Measurements from ENCODE around the gene ING2.

ING2 gene

DNA sequence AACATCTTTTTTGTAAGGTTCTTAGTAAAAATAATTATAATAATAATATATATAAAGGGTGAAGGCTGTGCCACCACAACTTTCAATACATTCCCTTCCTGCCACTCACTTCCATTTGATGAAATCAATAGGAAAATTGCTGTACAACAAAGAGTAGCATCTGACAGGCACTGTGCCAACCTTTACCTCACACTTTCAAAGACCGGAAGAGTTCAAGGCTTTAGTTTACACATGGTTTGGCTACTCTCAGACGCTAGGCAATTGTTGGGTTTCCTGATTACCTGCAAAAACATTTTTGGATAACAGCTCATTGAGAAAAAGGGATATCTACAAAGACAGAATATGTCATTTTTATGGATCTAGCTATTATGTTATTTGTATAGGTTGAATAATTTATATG lies 5.5 kb upstream of the ING2 start:
- Histone ChIP-seq H3K36me3 (ENCODE audit: control insufficient read depth in 2 of 2, insufficient read depth in 2 of 2, low read length in 2 of 2) (no peaks in the 10 kb centered on the region), H3K27me3 (ENCODE audit: control insufficient read depth in 2 of 2, insufficient read depth in 2 of 2, low read length in 2 of 2) (no peaks in the 10 kb centered on the region), H3K27ac (ENCODE audit: low read depth in 2 of 2, low read length in 2 of 2) (no peak overlapping the region), H3K9ac (ENCODE audit: low read depth in 1 of 2, low read length in 2 of 2) (no peak overlapping the region), H3K9me3 (ENCODE audit: control insufficient read depth in 2 of 2, low read length in 2 of 2) (no peaks in the 10 kb centered on the region), H3K4me3 (ENCODE audit: low read length in 2 of 2) (no peak overlapping the region), H3K4me1 (ENCODE audit: control insufficient read depth in 2 of 2, insufficient read depth in 2 of 2, low read length in 2 of 2) (peaks cover 2 to 5% of the 10 kb centered on the region in 2 donors)

DNA sequence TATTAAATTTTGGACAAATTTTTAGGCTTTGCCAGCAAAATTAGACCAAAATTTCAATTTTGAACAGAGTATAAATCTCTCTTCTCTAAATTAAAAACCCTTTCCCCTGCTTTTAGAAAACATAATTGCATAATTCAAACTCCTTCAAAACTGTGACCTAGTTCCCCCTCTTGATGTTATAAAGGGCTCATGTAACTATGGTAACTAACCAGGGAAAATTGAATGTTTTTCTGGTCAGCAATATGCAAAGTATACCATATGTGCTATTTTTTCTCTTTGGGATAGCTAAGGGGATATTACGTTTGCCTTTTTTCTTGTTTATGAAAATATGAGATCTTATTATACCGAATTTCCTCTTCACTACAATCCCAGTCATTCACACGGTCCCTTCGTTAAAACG lies 5.1 kb upstream of the ING2 start:
- H3K4me3 ChIP-seq (ENCODE audit: low read length in 2 of 2) = no peak overlapping the region
- no peak overlapping the region for H3K27ac ChIP-seq (ENCODE audit: low read depth in 2 of 2, low read length in 2 of 2)
- H3K9ac ChIP-seq (ENCODE audit: low read depth in 1 of 2, low read length in 2 of 2) = no peak overlapping the region
- peaks cover 2 to 5% of the 10 kb centered on the region in 2 donors for H3K4me1 ChIP-seq (ENCODE audit: control insufficient read depth in 2 of 2, insufficient read depth in 2 of 2, low read length in 2 of 2)
- no peaks in the 10 kb centered on the region for H3K27me3 ChIP-seq (ENCODE audit: control insufficient read depth in 2 of 2, insufficient read depth in 2 of 2, low read length in 2 of 2)
- no peaks in the 10 kb centered on the region for H3K9me3 ChIP-seq (ENCODE audit: control insufficient read depth in 2 of 2, low read length in 2 of 2)
- no peaks in the 10 kb centered on the region for H3K36me3 ChIP-seq (ENCODE audit: control insufficient read depth in 2 of 2, insufficient read depth in 2 of 2, low read length in 2 of 2)

DNA sequence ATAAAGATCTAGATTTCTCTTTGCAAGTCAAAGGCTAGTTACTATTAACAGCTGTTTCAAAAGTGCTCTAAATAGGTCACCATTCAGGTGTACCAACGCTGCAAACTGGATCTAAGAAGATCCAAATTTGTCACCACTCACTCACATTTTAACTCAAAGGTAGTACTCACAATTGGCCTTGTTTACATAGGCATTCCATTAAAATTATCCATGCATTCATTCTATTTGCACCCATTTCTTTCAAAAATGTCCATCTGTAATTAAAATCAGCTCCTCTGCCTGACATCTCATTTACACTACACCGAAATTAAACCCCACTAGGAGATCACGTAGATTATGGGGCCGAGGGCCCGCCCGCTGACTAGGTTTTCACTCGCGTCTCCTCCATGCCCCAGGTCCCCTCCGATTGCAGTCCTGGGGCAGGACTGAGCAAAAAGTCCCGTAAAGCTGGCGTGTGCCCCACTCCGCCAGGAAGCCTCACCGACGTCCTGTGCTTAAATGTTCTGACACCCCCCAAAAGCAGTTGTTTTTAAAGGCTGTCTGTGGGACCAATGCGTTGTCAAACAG lies 1.3 kb upstream of the ING2 start:
- Histone ChIP-seq H3K9me3 (ENCODE audit: control insufficient read depth in 2 of 2, low read length in 2 of 2) (no peaks in the 10 kb centered on the region), H3K9ac (ENCODE audit: low read depth in 1 of 2, low read length in 2 of 2) (peak overlapping the region; percentile 95), H3K36me3 (ENCODE audit: control insufficient read depth in 2 of 2, insufficient read depth in 2 of 2, low read length in 2 of 2) (no peaks in the 10 kb centered on the region), H3K27ac (ENCODE audit: low read depth in 2 of 2, low read length in 2 of 2) (peak overlapping the region; percentile 92 to 99), H3K27me3 (ENCODE audit: control insufficient read depth in 2 of 2, insufficient read depth in 2 of 2, low read length in 2 of 2) (no peaks in the 10 kb centered on the region), H3K4me1 (ENCODE audit: control insufficient read depth in 2 of 2, insufficient read depth in 2 of 2, low read length in 2 of 2) (peaks cover 7 to 10% of the 10 kb centered on the region in 2 donors), H3K4me3 (ENCODE audit: low read length in 2 of 2) (peak overlapping the region; percentile 95 to 98)

DNA sequence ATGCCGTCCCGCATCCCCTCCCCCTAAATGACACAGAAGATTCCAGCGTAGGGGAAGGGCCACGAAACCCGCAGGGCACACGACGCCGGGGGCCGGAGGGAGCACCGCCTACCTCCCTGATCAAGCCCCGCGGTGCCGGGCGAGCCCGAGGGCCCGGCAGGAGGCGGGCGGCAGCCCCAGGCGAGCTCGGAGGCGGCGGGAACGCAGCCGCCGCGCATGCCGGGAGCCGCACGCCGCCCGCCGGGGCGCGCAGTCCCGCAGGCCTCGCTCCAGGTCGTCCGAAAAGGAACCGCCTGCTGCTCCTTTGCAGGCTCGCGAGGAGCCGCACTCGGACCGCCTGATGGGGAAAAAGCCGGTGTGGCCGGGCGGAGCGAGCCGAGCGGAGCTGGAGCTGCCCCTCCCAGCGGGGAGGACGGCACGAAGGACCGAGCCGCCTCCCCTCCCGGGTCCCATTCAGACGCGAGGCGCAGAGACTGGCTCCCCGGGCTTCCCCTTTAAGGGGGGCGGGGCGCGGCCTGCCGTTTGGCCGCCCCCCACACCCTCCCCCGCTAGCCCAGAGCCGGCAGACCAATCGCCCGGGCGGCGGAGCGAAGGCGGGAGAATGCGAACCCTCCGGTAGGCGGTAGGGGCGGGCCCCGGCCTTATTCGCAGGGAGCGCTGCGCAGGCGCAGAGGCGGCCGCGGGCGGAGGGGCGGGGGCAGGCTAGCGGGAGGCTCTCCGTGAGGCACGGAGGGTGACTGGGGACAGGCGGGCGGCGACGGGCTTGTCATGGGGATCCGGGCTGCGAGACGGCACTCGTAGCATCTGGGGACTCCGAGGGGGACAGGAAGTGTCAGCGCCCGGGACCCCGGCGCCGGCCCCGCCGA lies 561 bp upstream of the ING2 start:
- H3K36me3 ChIP-seq (ENCODE audit: control insufficient read depth in 2 of 2, insufficient read depth in 2 of 2, low read length in 2 of 2) = no peaks in the 10 kb centered on the region
- peaks cover 7 to 10% of the 10 kb centered on the region in 2 donors for H3K4me1 ChIP-seq (ENCODE audit: control insufficient read depth in 2 of 2, insufficient read depth in 2 of 2, low read length in 2 of 2)
- H3K4me3 ChIP-seq (ENCODE audit: low read length in 2 of 2) = peak overlapping the region; percentile 98
- H3K27me3 ChIP-seq (ENCODE audit: control insufficient read depth in 2 of 2, insufficient read depth in 2 of 2, low read length in 2 of 2) = no peaks in the 10 kb centered on the region
- H3K27ac ChIP-seq (ENCODE audit: low read depth in 2 of 2, low read length in 2 of 2) = peak overlapping the region; percentile 99
- H3K9ac ChIP-seq (ENCODE audit: low read depth in 1 of 2, low read length in 2 of 2) = peak overlapping the region; percentile 95
- H3K9me3 ChIP-seq (ENCODE audit: control insufficient read depth in 2 of 2, low read length in 2 of 2) = no peaks in the 10 kb centered on the region

DNA sequence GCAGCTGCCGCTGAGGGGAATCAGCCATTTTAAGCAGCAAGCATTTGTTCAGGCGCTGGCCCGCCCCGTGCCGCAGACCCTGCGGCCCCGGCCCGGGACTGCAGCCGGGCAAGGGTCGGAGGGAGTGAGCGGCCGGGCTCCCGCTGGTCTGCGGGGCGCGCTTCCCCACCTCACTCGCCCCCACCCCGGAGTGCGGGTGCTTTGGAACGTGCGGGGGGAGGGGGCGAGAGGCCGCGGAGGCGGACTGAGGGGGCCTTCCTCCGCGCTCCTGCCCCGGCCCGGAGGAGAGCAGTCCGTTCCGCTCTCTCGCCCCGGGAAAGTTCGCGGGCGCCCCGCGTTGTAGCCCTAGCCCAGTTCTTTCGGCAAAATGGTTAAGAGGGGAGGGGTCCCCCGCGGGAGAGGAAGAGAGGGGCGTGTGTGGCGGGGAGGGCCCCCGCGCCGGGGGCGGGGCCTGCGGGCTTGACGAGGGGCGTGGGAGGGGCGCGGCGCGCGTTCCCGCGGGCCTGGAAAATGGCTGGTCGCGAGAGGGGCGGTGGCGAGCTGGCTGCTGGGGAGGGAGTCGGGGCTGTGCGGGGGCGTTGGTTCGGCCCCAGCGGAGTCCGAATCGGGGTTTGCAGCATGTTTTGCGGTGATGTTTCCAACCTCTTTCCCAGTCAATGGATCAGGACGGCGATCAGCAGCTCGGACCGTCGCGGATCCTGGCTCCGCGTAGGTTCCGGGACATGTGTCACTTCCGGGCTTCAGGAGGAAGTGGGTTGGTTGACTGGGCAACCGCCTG lies 942 bp downstream of the ING2 start:
- peaks cover 7 to 10% of the 10 kb centered on the region in 2 donors for H3K4me1 ChIP-seq (ENCODE audit: control insufficient read depth in 2 of 2, insufficient read depth in 2 of 2, low read length in 2 of 2)
- H3K9me3 ChIP-seq (ENCODE audit: control insufficient read depth in 2 of 2, low read length in 2 of 2) = no peaks in the 10 kb centered on the region
- no peaks in the 10 kb centered on the region for H3K27me3 ChIP-seq (ENCODE audit: control insufficient read depth in 2 of 2, insufficient read depth in 2 of 2, low read length in 2 of 2)
- H3K27ac ChIP-seq (ENCODE audit: low read depth in 2 of 2, low read length in 2 of 2) = peak overlapping the region; percentile 99
- H3K4me3 ChIP-seq (ENCODE audit: low read length in 2 of 2) = peak overlapping the region; percentile 98
- H3K36me3 ChIP-seq (ENCODE audit: control insufficient read depth in 2 of 2, insufficient read depth in 2 of 2, low read length in 2 of 2) = peaks cover 6 to 7% of the 10 kb centered on the region in 2 donors
- H3K9ac ChIP-seq (ENCODE audit: low read depth in 1 of 2, low read length in 2 of 2) = peak overlapping the region; percentile 94 to 95

DNA sequence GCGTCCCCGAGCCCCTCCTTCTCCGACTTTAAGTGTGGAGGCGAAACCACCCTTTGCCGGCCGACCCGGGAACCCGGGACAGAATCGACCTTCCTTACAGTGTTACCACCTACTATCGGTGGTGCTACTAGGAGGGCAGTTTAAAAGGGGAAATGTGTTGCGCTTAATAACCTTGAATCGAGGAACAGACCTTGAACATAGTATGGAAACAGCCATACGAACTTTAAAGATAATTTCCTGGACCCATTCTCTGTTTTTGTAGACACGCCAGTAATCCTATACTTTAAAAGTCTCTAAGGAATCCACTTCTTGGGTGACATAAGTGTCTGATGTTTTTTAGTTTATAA lies 1.5 kb downstream of the ING2 start:
- Histone ChIP-seq H3K9ac (ENCODE audit: low read depth in 1 of 2, low read length in 2 of 2) (peak overlapping the region; percentile 94 to 95), H3K27me3 (ENCODE audit: control insufficient read depth in 2 of 2, insufficient read depth in 2 of 2, low read length in 2 of 2) (no peaks in the 10 kb centered on the region), H3K4me3 (ENCODE audit: low read length in 2 of 2) (peak overlapping the region; percentile 98), H3K4me1 (ENCODE audit: control insufficient read depth in 2 of 2, insufficient read depth in 2 of 2, low read length in 2 of 2) (peaks cover 7 to 10% of the 10 kb centered on the region in 2 donors), H3K9me3 (ENCODE audit: control insufficient read depth in 2 of 2, low read length in 2 of 2) (no peaks in the 10 kb centered on the region), H3K36me3 (ENCODE audit: control insufficient read depth in 2 of 2, insufficient read depth in 2 of 2, low read length in 2 of 2) (peaks cover 9 to 11% of the 10 kb centered on the region in 2 donors), H3K27ac (ENCODE audit: low read depth in 2 of 2, low read length in 2 of 2) (peak overlapping the region; percentile 99)

DNA sequence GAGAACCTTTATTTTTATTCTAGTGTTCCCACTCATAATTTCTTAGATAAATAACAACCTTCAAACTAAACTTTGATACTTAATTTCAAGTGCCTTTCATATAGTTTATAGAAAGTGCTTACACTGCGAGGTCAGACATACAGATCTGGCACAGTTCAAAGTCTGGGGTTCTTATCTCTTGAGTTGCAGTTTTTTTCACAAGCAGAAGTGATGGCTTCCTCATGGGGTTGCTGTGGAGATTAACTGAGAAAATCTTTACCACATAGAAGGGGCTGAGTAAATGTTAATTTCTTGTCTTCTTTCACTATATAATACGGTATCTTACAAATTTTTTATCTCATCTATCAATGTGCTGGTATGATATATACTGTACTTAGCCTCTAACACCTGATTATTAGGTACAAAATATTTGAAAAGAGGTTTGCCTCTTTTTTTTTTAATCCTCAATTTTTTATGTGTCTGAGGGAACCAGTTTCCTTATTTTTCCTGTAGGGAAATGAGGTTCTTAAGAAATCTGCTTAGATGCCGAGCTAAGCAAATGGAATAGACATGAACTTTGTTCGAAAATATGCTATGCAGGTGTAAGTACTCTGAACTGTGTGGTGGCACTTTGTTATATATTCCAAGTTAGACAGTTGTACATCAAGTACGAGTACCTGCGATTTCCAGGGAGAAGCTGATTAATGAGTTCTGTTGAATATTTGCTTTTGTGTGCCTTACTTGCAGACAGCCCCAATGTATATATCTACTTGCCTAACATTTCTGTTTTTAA lies 3.3 kb downstream of the ING2 start:
- no peak overlapping the region for H3K4me3 ChIP-seq (ENCODE audit: low read length in 2 of 2)
- peaks cover 12 to 14% of the 10 kb centered on the region in 2 donors for H3K36me3 ChIP-seq (ENCODE audit: control insufficient read depth in 2 of 2, insufficient read depth in 2 of 2, low read length in 2 of 2)
- no peaks in the 10 kb centered on the region for H3K27me3 ChIP-seq (ENCODE audit: control insufficient read depth in 2 of 2, insufficient read depth in 2 of 2, low read length in 2 of 2)
- H3K4me1 ChIP-seq (ENCODE audit: control insufficient read depth in 2 of 2, insufficient read depth in 2 of 2, low read length in 2 of 2) = peaks cover 7% of the 10 kb centered on the region in 2 donors
- no peak overlapping the region for H3K27ac ChIP-seq (ENCODE audit: low read depth in 2 of 2, low read length in 2 of 2)
- H3K9me3 ChIP-seq (ENCODE audit: control insufficient read depth in 2 of 2, low read length in 2 of 2) = no peaks in the 10 kb centered on the region
- no peak overlapping the region for H3K9ac ChIP-seq (ENCODE audit: low read depth in 1 of 2, low read length in 2 of 2)

DNA sequence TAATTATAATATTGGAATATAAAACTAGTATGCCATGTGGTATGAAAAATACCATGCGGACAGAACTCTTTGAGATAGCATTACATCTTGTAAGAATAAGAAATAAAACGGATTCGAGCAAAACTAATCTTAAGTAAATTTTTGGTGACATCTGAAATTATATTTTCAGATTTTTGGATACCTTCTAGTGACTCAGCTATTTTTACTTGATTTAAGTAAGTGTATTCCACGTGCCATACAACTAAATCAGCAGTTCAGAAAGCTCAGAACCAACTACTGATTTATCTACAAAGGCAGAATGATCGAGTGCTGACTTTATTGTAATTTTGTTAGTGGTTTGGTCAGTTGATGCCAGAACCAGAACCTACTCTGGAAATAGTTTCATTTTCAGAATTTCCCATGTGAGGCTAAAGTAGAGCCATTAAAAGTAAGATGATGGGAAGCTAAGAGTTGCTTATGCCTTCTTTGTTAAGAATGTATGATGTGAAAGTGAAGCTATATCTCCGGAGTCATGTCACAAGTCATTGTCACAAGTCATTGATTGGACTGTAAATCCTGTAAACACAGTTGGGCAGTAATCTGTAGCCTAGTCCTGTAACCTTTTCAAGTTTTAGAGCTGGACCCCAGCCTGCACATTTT lies 4.0 kb downstream of the ING2 start:
- Histone ChIP-seq H3K9ac (ENCODE audit: low read depth in 1 of 2, low read length in 2 of 2) (no peak overlapping the region), H3K9me3 (ENCODE audit: control insufficient read depth in 2 of 2, low read length in 2 of 2) (no peaks in the 10 kb centered on the region), H3K27ac (ENCODE audit: low read depth in 2 of 2, low read length in 2 of 2) (no peak overlapping the region), H3K36me3 (ENCODE audit: control insufficient read depth in 2 of 2, insufficient read depth in 2 of 2, low read length in 2 of 2) (peaks cover 12 to 14% of the 10 kb centered on the region in 2 donors), H3K4me3 (ENCODE audit: low read length in 2 of 2) (no peak overlapping the region), H3K4me1 (ENCODE audit: control insufficient read depth in 2 of 2, insufficient read depth in 2 of 2, low read length in 2 of 2) (peaks cover 4 to 5% of the 10 kb centered on the region in 2 donors), H3K27me3 (ENCODE audit: control insufficient read depth in 2 of 2, insufficient read depth in 2 of 2, low read length in 2 of 2) (no peaks in the 10 kb centered on the region)

DNA sequence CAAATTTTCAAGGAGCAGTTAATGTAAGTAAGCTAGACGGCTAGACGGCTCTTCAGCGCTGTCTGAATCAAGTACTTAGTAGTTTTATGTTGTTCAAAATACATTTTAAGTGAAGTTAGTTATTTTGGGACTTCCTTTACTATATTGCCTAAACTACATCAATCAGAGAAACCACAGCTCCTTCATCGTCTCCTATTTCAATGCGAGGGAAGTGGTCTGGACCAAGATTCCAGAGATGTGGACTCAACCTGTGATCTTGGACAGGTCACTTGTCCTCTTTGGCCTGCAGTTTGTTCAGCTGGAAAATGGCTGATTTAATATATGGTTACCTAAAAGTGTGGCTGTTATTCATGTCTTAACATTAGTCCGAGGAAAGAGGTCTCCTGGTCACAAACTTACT lies 10.6 kb downstream of the ING2 start:
- Histone ChIP-seq H3K27ac (ENCODE audit: low read depth in 2 of 2, low read length in 2 of 2) (no peak overlapping the region), H3K9me3 (ENCODE audit: control insufficient read depth in 2 of 2, low read length in 2 of 2) (no peaks in the 10 kb centered on the region), H3K9ac (ENCODE audit: low read depth in 1 of 2, low read length in 2 of 2) (no peak overlapping the region), H3K36me3 (ENCODE audit: control insufficient read depth in 2 of 2, insufficient read depth in 2 of 2, low read length in 2 of 2) (peaks cover 10 to 11% of the 10 kb centered on the region in 2 donors), H3K27me3 (ENCODE audit: control insufficient read depth in 2 of 2, insufficient read depth in 2 of 2, low read length in 2 of 2) (no peaks in the 10 kb centered on the region), H3K4me3 (ENCODE audit: low read length in 2 of 2) (no peak overlapping the region), H3K4me1 (ENCODE audit: control insufficient read depth in 2 of 2, insufficient read depth in 2 of 2, low read length in 2 of 2) (no peaks in the 10 kb centered on the region)
